Measurements from ENCODE around the gene CDKN2C.

The CDKN2C gene

DNA sequence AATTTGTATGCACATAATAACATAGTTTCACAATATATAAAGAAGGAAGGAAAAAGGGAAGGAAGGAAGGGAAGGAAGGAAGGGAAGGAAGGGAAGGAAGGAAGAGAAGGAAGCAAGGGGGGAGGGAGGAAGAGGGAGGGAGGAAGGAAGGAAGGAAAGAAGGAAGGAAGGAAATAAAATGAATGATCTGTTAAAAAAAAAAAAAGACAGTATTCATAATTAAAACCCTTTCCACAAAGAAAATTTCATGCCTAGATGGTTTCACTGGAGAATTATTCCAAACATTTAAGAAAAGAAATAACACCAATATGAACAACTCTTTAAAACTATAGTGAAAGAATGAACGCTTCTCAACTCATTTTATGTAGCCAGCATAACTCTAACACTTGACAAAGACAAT, 44.8 kb downstream of the CDKN2C start:
- H3K4me3 ChIP-seq (ENCODE audit: low read depth, low read length): no peak overlapping the region

GRCh38 chr1:51019811-51020210, 49.8 kb downstream of the CDKN2C start:
- H3K4me3 ChIP-seq (ENCODE audit: low read depth, low read length): no peak overlapping the region
